ENCODE data around the gene RPRD1B.
A peak's percentile ranks its signal among the peaks of the same experiment; 100 is the strongest.

The RPRD1B gene

GRCh38 chr20:38129248-38129865, 95.8 kb downstream of the RPRD1B start:
- Histone ChIP-seq H3K9me3 (ENCODE audit: control insufficient read depth, low read length) (no peaks in the 10 kb centered on the region), H3K9ac (ENCODE audit: low read length) (no peak overlapping the region), H3K36me3 (ENCODE audit: control insufficient read depth, insufficient read depth, low read length, severe bottlenecking) (no peaks in the 10 kb centered on the region), H3K27me3 (replicated peaks; ENCODE audit: control insufficient read depth, insufficient read depth, low read length) (no peaks in the 10 kb centered on the region), H3K4me3 (ENCODE audit: low read length) (no peak overlapping the region), H3K4me1 (ENCODE audit: control insufficient read depth, insufficient read depth, low read length) (peaks cover 9% of the 10 kb centered on the region)
- DNase-seq (ENCODE audit: low read depth) = no peak

GRCh38 chr20:38129893-38130609, 96.5 kb downstream of the RPRD1B start:
- Histone ChIP-seq H3K9me3 (ENCODE audit: control insufficient read depth, low read length) (no peaks in the 10 kb centered on the region), H3K4me1 (ENCODE audit: control insufficient read depth, insufficient read depth, low read length) (peaks cover 9% of the 10 kb centered on the region), H3K9ac (ENCODE audit: low read length) (no peak overlapping the region), H3K36me3 (ENCODE audit: control insufficient read depth, insufficient read depth, low read length, severe bottlenecking) (no peaks in the 10 kb centered on the region), H3K4me3 (ENCODE audit: low read length) (no peak overlapping the region), H3K27me3 (replicated peaks; ENCODE audit: control insufficient read depth, insufficient read depth, low read length) (no peaks in the 10 kb centered on the region)
- no peak for DNase-seq (ENCODE audit: low read depth)

GRCh38 chr20:38130687-38131587, 97.4 kb downstream of the RPRD1B start:
- Histone ChIP-seq H3K9me3 (ENCODE audit: control insufficient read depth, low read length) (no peaks in the 10 kb centered on the region), H3K9ac (ENCODE audit: low read length) (no peak overlapping the region), H3K4me1 (ENCODE audit: control insufficient read depth, insufficient read depth, low read length) (peaks cover 9% of the 10 kb centered on the region), H3K4me3 (ENCODE audit: low read length) (no peak overlapping the region), H3K27me3 (replicated peaks; ENCODE audit: control insufficient read depth, insufficient read depth, low read length) (no peaks in the 10 kb centered on the region), H3K36me3 (ENCODE audit: control insufficient read depth, insufficient read depth, low read length, severe bottlenecking) (no peaks in the 10 kb centered on the region)
- no peak for DNase-seq (ENCODE audit: low read depth)

- Histone ChIP-seq H3K4me1 (ENCODE audit: control insufficient read depth, insufficient read depth, low read length) (peaks cover 8% of the 10 kb centered on the region), H3K4me3 (ENCODE audit: low read length) (no peak overlapping the region), H3K9me3 (ENCODE audit: control insufficient read depth, low read length) (no peaks in the 10 kb centered on the region), H3K27me3 (replicated peaks; ENCODE audit: control insufficient read depth, insufficient read depth, low read length) (no peaks in the 10 kb centered on the region), H3K9ac (ENCODE audit: low read length) (no peak overlapping the region), H3K36me3 (ENCODE audit: control insufficient read depth, insufficient read depth, low read length, severe bottlenecking) (no peaks in the 10 kb centered on the region)
- DNase-seq (ENCODE audit: low read depth) = no peak
Measured at GRCh38 chr20:38131588-38132121, 98.1 kb downstream of the RPRD1B start.

- DNase-seq (ENCODE audit: low read depth) = no peak
- no peaks in the 10 kb centered on the region for H3K36me3 ChIP-seq (ENCODE audit: control insufficient read depth, insufficient read depth, low read length, severe bottlenecking)
- H3K9me3 ChIP-seq (ENCODE audit: control insufficient read depth, low read length) = no peaks in the 10 kb centered on the region
- H3K27me3 ChIP-seq (replicated peaks; ENCODE audit: control insufficient read depth, insufficient read depth, low read length) = no peaks in the 10 kb centered on the region
- no peak overlapping the region for H3K4me3 ChIP-seq (ENCODE audit: low read length)
- H3K4me1 ChIP-seq (ENCODE audit: control insufficient read depth, insufficient read depth, low read length) = peaks cover under 1% of the 10 kb centered on the region
- no peak overlapping the region for H3K9ac ChIP-seq (ENCODE audit: low read length)
Measured at GRCh38 chr20:38132156-38132909, 98.8 kb downstream of the RPRD1B start.

GRCh38 chr20:38132910-38133501, 99.5 kb downstream of the RPRD1B start:
- no peaks in the 10 kb centered on the region for H3K36me3 ChIP-seq (ENCODE audit: control insufficient read depth, insufficient read depth, low read length, severe bottlenecking)
- no peaks in the 10 kb centered on the region for H3K27me3 ChIP-seq (replicated peaks; ENCODE audit: control insufficient read depth, insufficient read depth, low read length)
- no peaks in the 10 kb centered on the region for H3K9me3 ChIP-seq (ENCODE audit: control insufficient read depth, low read length)
- no peak for DNase-seq (ENCODE audit: low read depth)
- H3K4me1 ChIP-seq (ENCODE audit: control insufficient read depth, insufficient read depth, low read length) = no peaks in the 10 kb centered on the region
- H3K4me3 ChIP-seq (ENCODE audit: low read length) = no peak overlapping the region
- no peak overlapping the region for H3K9ac ChIP-seq (ENCODE audit: low read length)

- Histone ChIP-seq H3K4me3 (ENCODE audit: low read length) (no peak overlapping the region), H3K9ac (ENCODE audit: low read length) (no peak overlapping the region), H3K27me3 (replicated peaks; ENCODE audit: control insufficient read depth, insufficient read depth, low read length) (no peaks in the 10 kb centered on the region), H3K9me3 (ENCODE audit: control insufficient read depth, low read length) (no peaks in the 10 kb centered on the region), H3K4me1 (ENCODE audit: control insufficient read depth, insufficient read depth, low read length) (no peaks in the 10 kb centered on the region), H3K36me3 (ENCODE audit: control insufficient read depth, insufficient read depth, low read length, severe bottlenecking) (no peaks in the 10 kb centered on the region)
- no peak for DNase-seq (ENCODE audit: low read depth)
Measured at GRCh38 chr20:38133680-38134426, 100.3 kb downstream of the RPRD1B start.

GRCh38 chr20:38134427-38135270, 101.1 kb downstream of the RPRD1B start:
- H3K9ac ChIP-seq (ENCODE audit: low read length) = no peak overlapping the region
- no peak overlapping the region for H3K4me3 ChIP-seq (ENCODE audit: low read length)
- H3K9me3 ChIP-seq (ENCODE audit: control insufficient read depth, low read length) = no peaks in the 10 kb centered on the region
- H3K36me3 ChIP-seq (ENCODE audit: control insufficient read depth, insufficient read depth, low read length, severe bottlenecking) = no peaks in the 10 kb centered on the region
- no peaks in the 10 kb centered on the region for H3K27me3 ChIP-seq (replicated peaks; ENCODE audit: control insufficient read depth, insufficient read depth, low read length)
- H3K4me1 ChIP-seq (ENCODE audit: control insufficient read depth, insufficient read depth, low read length) = no peaks in the 10 kb centered on the region
- DNase-seq (ENCODE audit: low read depth) = peak; percentile 84

GRCh38 chr20:38135271-38135650, 101.7 kb downstream of the RPRD1B start:
- H3K4me3 ChIP-seq (ENCODE audit: low read length) = no peak overlapping the region
- DNase-seq (ENCODE audit: low read depth) = no peak
- no peaks in the 10 kb centered on the region for H3K4me1 ChIP-seq (ENCODE audit: control insufficient read depth, insufficient read depth, low read length)

More at GRCh38 chr20:38135271-38135650, 101.7 kb downstream of the RPRD1B start:
- Histone ChIP-seq H3K9me3 (ENCODE audit: control insufficient read depth, low read length) (no peaks in the 10 kb centered on the region), H3K9ac (ENCODE audit: low read length) (no peak overlapping the region), H3K27me3 (replicated peaks; ENCODE audit: control insufficient read depth, insufficient read depth, low read length) (no peaks in the 10 kb centered on the region), H3K36me3 (ENCODE audit: control insufficient read depth, insufficient read depth, low read length, severe bottlenecking) (no peaks in the 10 kb centered on the region)

Measured in adipocyte (in vitro differentiated cells).